SK-N-MC (cell line): ENCODE data around the gene VOPP1.

Experiments
- EZH2 ChIP-seq: fragments of 200-600 bp; sonication (generic); IDR thresholded peaks from one replicate; pipeline ENCODE4 v1.6.1; 2017; ENCODE audit warnings: antibody characterized with exemption
- FOXP2 ChIP-seq: optimal IDR thresholded peaks from 2 replicates; pipeline ENCODE3; 2011; ENCODE audit warnings: mild to moderate bottlenecking, moderate library complexity; ENCODE audit not compliant: insufficient read depth; ENCODE audit errors: extremely low read length, control extremely low read depth
- POLR2AphosphoS5 ChIP-seq: IDR thresholded peaks from 2 replicates; pipeline ENCODE4 v1.6.1; 2012; ENCODE audit warnings: mild to moderate bottlenecking, low read depth, low read length, borderline replicate concordance

GRCh38 chr7:55590517-55591281, 18.4 kb upstream of the VOPP1 start:
- no peak for TF ChIP-seq EZH2
- TF ChIP-seq POLR2AphosphoS5 = no peak
- no peak for TF ChIP-seq FOXP2
